Keratinocyte (primary cell): Measurements from ENCODE around the gene KLHL15. TPM values are rescaled to one million over a fixed set of nuclear protein-coding genes. Genes with fewer than 3 reads are reported as not detected.

Experiments
- DNase-seq: peaks from one replicate; pipeline ENCODE4 v3.0.0-alpha.2; 2011; ENCODE audit warnings: low read depth, missing footprints, low spot score
- FAIRE-seq: peaks from 2 replicates; lab custom pipeline; 2011; peaks lifted over from hg19 to GRCh38; lab: Jason Lieb, UNC
- H2AFZ ChIP-seq: 2 replicates; pipeline ENCODE4 v1.6.0; 2012; ENCODE audit warnings: low read length, control low read depth, inconsistent platforms; ENCODE audit not compliant: control insufficient read depth
- H3K27ac ChIP-seq: 2 replicates; pipeline ENCODE4 v1.5.1; 2011; ENCODE audit warnings: low read length; ENCODE audit not compliant: control insufficient read depth, insufficient read depth
- H3K27me3 ChIP-seq: 3 replicates; pipeline ENCODE4 v1.6.0; 2011; ENCODE audit warnings: low read length; ENCODE audit not compliant: control insufficient read depth, insufficient read depth; ENCODE audit errors: extremely low read depth
- H3K36me3 ChIP-seq, 2 experiments: 2 replicates in 1 of 2; 3 replicates in 1 of 2; pipeline ENCODE4 v1.5.1; 2011; ENCODE audit warnings: low read length in 2 of 2, mild to moderate bottlenecking in 1 of 2; ENCODE audit not compliant: control insufficient read depth in 2 of 2, insufficient read depth in 2 of 2; ENCODE audit errors: extremely low read depth in 1 of 2
- H3K4me1 ChIP-seq: 3 replicates; pipeline ENCODE4 v1.5.1; 2011; ENCODE audit warnings: low read length; ENCODE audit not compliant: control insufficient read depth, insufficient read depth; ENCODE audit errors: extremely low read depth
- H3K4me2 ChIP-seq: 3 replicates; pipeline ENCODE4 v1.6.0; 2011; ENCODE audit warnings: low read depth, low read length; ENCODE audit not compliant: control insufficient read depth, insufficient read depth; ENCODE audit errors: extremely low read depth
- H3K4me3 ChIP-seq, 3 experiments: fragments of 200-600 bp in 1 of 3; sonication (generic) in 1 of 3; 2 replicates in 2 of 3; 3 replicates in 1 of 3; pipeline ENCODE4 v1.5.1; 2011 to 2016; ENCODE audit warnings: low read length in 3 of 3, mild to moderate bottlenecking in 3 of 3, control low read depth in 2 of 3, inconsistent platforms in 1 of 3, low read depth in 1 of 3, mixed read lengths in 1 of 3, mixed run types in 1 of 3, moderate library complexity in 1 of 3; ENCODE audit not compliant: control insufficient read depth in 2 of 3, insufficient read depth in 2 of 3; ENCODE audit errors: extremely low read depth in 1 of 3
- H3K79me2 ChIP-seq: 2 replicates; pipeline ENCODE4 v1.6.0; 2012; ENCODE audit warnings: low read length; ENCODE audit not compliant: control insufficient read depth, insufficient read depth
- H3K9ac ChIP-seq: 3 replicates; pipeline ENCODE4 v1.6.0; 2011; ENCODE audit warnings: low read length; ENCODE audit not compliant: control insufficient read depth, insufficient read depth; ENCODE audit errors: extremely low read depth
- H3K9me1 ChIP-seq: 3 replicates; pipeline ENCODE4 v1.6.0; 2011; ENCODE audit warnings: low read length; ENCODE audit not compliant: control insufficient read depth, insufficient read depth; ENCODE audit errors: extremely low read depth
- H3K9me3 ChIP-seq: 2 replicates; pipeline ENCODE4 v1.5.1; 2012; ENCODE audit warnings: low read depth, low read length; ENCODE audit not compliant: control insufficient read depth
- H4K20me1 ChIP-seq: 3 replicates; pipeline ENCODE4 v1.6.0; 2011; ENCODE audit warnings: low read length; ENCODE audit not compliant: control insufficient read depth, insufficient read depth; ENCODE audit errors: extremely low read depth
- EZH2 ChIP-seq: IDR thresholded peaks from one replicate; pipeline ENCODE4 v1.6.1; 2012; ENCODE audit warnings: inconsistent platforms, mild to moderate bottlenecking, low read length, moderate library complexity
- dilution Hi-C: fragments of 300-500 bp; cut with MboI; formaldehyde crosslinking; loops from one replicate; pipeline ENCODE4 v1.7.0; 2020; ENCODE audit warnings: low sequenced_read_pairs; ENCODE audit not compliant: extremely low pct_ligation_motif_present
- polyA plus RNA-seq, 5 experiments: library from polyadenylated mRNA; depleted of rRNA in 3 of 5; stranded (reverse) in 3 of 5; stranded (forward) in 1 of 5; unstranded in 1 of 5; fragments of >200 nt; gene quantifications; 1 replicate in 1 of 5; 2 replicates in 3 of 5; 3 replicates in 1 of 5; pipeline versions ENCODE4 v1.2.1 to v1.2.3, GENCODE V29; 2011 to 2012; ENCODE audit warnings: missing spikeins in 2 of 5, low read depth in 1 of 5, low replicate concordance in 1 of 5
- TF ChIP-seq, protein P1 (sequence below), 3 experiments: IDR thresholded peaks in 1 of 3; conservative IDR thresholded peaks in 1 of 3; optimal IDR thresholded peaks in 1 of 3; 2 replicates in 2 of 3; 3 replicates in 1 of 3; pipeline versions ENCODE3 to v1.5.1; 2011; ENCODE audit warnings: low read length in 3 of 3, mild to moderate bottlenecking in 3 of 3, moderate library complexity in 2 of 3, control low read depth in 1 of 3, inconsistent platforms in 1 of 3; ENCODE audit not compliant: insufficient read depth in 2 of 3; ENCODE audit errors: extremely low read depth in 1 of 3

The KLHL15 gene
- polyA plus RNA-seq, 1 donor (not counting 4 experiments of a cell fraction or from before 2014, with no cell fraction given) = 3.4 TPM

DNA sequence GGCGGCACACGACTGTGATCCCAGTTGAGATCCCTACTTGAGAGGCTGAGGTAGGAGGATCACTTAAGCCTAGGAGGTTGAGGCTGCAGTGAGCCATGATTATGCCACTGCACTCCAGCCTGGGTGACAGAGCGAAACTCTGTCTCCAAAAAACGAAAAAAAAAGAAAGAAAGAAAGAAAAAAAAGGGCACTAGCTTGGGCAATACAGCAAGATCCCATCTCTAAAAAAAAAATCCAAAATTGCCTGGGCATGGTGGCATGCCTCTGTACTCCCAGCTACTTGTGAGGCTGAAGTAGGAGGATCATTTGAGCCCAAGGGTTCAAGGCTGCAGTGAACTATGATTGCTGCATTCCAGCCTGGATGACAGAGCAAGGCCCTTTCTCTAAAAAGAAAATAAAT is 10.7 kb upstream of the KLHL15 start:
- no peak overlapping the region for H3K4me2 ChIP-seq
- TF ChIP-seq EZH2 = no peak
- TF ChIP-seq, protein P1, sequence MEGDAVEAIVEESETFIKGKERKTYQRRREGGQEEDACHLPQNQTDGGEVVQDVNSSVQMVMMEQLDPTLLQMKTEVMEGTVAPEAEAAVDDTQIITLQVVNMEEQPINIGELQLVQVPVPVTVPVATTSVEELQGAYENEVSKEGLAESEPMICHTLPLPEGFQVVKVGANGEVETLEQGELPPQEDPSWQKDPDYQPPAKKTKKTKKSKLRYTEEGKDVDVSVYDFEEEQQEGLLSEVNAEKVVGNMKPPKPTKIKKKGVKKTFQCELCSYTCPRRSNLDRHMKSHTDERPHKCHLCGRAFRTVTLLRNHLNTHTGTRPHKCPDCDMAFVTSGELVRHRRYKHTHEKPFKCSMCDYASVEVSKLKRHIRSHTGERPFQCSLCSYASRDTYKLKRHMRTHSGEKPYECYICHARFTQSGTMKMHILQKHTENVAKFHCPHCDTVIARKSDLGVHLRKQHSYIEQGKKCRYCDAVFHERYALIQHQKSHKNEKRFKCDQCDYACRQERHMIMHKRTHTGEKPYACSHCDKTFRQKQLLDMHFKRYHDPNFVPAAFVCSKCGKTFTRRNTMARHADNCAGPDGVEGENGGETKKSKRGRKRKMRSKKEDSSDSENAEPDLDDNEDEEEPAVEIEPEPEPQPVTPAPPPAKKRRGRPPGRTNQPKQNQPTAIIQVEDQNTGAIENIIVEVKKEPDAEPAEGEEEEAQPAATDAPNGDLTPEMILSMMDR (optimal IDR thresholded peaks at IDR 0.05 in 1 of 3, IDR thresholded peaks at IDR 0.05 in 1 of 3, conservative IDR thresholded peaks at IDR 0.05 in 1 of 3; ENCODE audit: extremely low read depth in 1 of 3, insufficient read depth in 2 of 3, low read length in 3 of 3) = no peak
- no peak overlapping the region for H3K27ac ChIP-seq
- H3K4me3 ChIP-seq = no peak overlapping the region
- H4K20me1 ChIP-seq = no peaks in the 10 kb centered on the region
- H3K36me3 ChIP-seq = no peaks in the 10 kb centered on the region
- no peak overlapping the region for H2AFZ ChIP-seq
- H3K79me2 ChIP-seq = no peaks in the 10 kb centered on the region
- FAIRE-seq (no peak), DNase-seq (no peak)
- no peak overlapping the region for H3K9ac ChIP-seq
- no peaks in the 10 kb centered on the region for H3K4me1 ChIP-seq
- dilution Hi-C loops = no loop called here
- no peaks in the 10 kb centered on the region for H3K9me3 ChIP-seq
- no peaks in the 10 kb centered on the region for H3K9me1 ChIP-seq
- H3K27me3 ChIP-seq = no peaks in the 10 kb centered on the region

- FAIRE-seq = no peak
These were observed 7.5 kb upstream of the KLHL15 start for GRCh38 chrX:24034485-24034884.

More at GRCh38 chrX:24034485-24034884, 7.5 kb upstream of the KLHL15 start:
- no peaks in the 10 kb centered on the region for H3K79me2 ChIP-seq
- no peak overlapping the region for H3K4me3 ChIP-seq
- H3K9ac ChIP-seq = no peak overlapping the region
- no peak overlapping the region for H3K27ac ChIP-seq
- dilution Hi-C loops = no loop called here
- DNase-seq = no peak
- TF ChIP-seq EZH2 = no peak
- TF ChIP-seq, protein P1 (optimal IDR thresholded peaks at IDR 0.05 in 1 of 3, IDR thresholded peaks at IDR 0.05 in 1 of 3, conservative IDR thresholded peaks at IDR 0.05 in 1 of 3; ENCODE audit: extremely low read depth in 1 of 3, insufficient read depth in 2 of 3, low read length in 3 of 3) = no peak
- H3K9me3 ChIP-seq = no peaks in the 10 kb centered on the region
- no peak overlapping the region for H2AFZ ChIP-seq
- no peak overlapping the region for H3K4me2 ChIP-seq
- no peaks in the 10 kb centered on the region for H3K36me3 ChIP-seq
- H3K4me1 ChIP-seq = no peaks in the 10 kb centered on the region
- H4K20me1 ChIP-seq = no peaks in the 10 kb centered on the region
- no peaks in the 10 kb centered on the region for H3K9me1 ChIP-seq
- H3K27me3 ChIP-seq = no peaks in the 10 kb centered on the region
